Measurements from ENCODE around the gene SH2B2. TPM values are rescaled to one million over a fixed set of nuclear protein-coding genes. Genes with fewer than 3 reads are reported as not detected.

Gene SH2B2
- total RNA-seq, 1 donor from 2014 or later, result 32.1 TPM

DNA sequence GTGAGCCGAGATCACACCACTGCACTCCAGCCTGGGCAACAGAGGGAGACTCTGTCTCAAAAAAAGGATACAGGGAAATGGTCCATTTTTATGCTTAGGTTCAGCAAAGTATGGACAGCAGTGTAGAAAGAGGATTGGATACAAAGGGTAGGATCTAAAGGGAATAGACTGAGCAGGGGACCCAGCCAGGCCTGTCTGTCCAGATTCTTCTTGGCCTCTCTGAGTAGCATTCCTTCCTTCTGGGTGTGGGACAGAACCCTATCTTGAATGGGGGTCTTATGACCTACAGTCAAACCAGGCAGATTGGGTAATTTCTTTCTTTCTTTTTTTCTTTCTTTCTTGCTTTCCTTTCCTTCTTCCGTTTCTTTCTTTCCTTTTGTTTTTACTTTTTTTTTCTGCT is 25.6 kb downstream of the SH2B2 start:
- no peaks in the 10 kb centered on the region for H3K27me3 Mint-ChIP-seq
- peak overlapping the region; percentile 4 for H3K4me3 Mint-ChIP-seq
- ChIA-PET CTCF (interaction anchor here (0.7 to 1.3 kb wide), 2 partner anchors 13 to 24 kb away, joined by 3 to 5 read pairs; no protein-coding TSS in a partner anchor), POLR2A (interaction anchor here (0.7 to 4.1 kb wide), 3 partner anchors 14 to 24 kb away, joined by 3 to 24 read pairs (median 4); partner anchors contain the start of gene SH2B2)
- no peaks in the 10 kb centered on the region for H3K9me3 Mint-ChIP-seq
- DNase-seq, result no peak
- peak overlapping the region; percentile 73 for H3K27ac Mint-ChIP-seq
- intact Hi-C loops (cut with micrococcal nuclease), result no loop called here
- no peak for ATAC-seq (ENCODE audit: low read depth)
- no peak for TF ChIP-seq CTCF (IDR thresholded peaks at IDR 0.05)
- H3K36me3 Mint-ChIP-seq (ENCODE audit: low read depth), result peaks cover 55% of the 10 kb centered on the region
- H3K4me1 Mint-ChIP-seq, result peaks cover 49% of the 10 kb centered on the region

DNA sequence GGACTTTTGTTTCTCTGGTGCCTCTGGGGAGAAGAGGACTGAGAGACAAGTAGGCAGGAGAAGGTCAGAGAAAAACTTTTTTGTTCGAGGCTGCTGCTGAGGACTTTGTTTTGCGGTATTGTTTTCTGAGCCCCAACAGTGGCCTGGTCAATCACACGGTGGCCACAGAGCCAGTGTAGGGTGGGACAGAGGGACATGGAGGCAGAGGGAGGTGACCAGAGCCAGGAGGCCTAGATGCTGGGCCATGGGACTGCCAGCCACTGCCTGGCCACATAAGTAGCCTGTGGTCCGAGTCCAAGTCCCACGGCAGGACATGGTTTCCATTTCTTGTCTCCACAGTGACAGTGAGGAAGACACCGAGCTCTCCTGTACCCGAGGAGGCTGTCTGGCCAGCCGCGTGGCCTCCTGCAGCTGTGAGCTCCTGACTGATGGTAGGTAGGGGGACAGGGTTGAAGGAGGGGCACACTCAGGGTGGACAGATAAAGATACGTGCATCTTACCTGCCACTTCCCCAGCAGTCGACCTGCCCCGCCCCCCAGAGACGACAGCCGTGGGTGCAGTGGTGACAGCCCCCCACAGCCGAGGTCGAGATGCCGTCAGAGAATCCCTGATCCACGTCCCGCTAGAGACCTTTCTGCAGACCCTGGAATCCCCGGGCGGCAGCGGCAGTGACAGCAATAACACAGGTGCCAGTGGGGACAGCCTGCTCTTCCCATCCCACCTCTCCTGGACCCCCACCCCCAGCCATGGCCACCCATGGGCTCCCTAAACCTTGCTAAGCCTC is 27.5 kb downstream of the SH2B2 start:
- intact Hi-C loops (cut with micrococcal nuclease), result no loop called here
- no peaks in the 10 kb centered on the region for H3K27me3 Mint-ChIP-seq
- ATAC-seq (ENCODE audit: low read depth) (no peak), DNase-seq (no peak)
- TF ChIP-seq CTCF (IDR thresholded peaks at IDR 0.05), result no peak
- no peak overlapping the region for H3K27ac Mint-ChIP-seq
- CTCF ChIA-PET, result no interaction called here
- H3K4me1 Mint-ChIP-seq, result peaks cover 33% of the 10 kb centered on the region
- H3K9me3 Mint-ChIP-seq, result no peaks in the 10 kb centered on the region
- H3K4me3 Mint-ChIP-seq, result no peak overlapping the region
- H3K36me3 Mint-ChIP-seq (ENCODE audit: low read depth), result peaks cover 63% of the 10 kb centered on the region
- POLR2A ChIA-PET, result interaction anchor here (1.3 kb wide), 1 partner anchor 23 kb away, joined by 4 read pairs; no protein-coding TSS in a partner anchor

GRCh38 chr7:102317231-102318059 is 30.8 kb downstream of the SH2B2 start:
- ATAC-seq (ENCODE audit: low read depth) (no peak), DNase-seq (no peak)
- ChIA-PET POLR2A (interaction anchor here (0.5 to 1.9 kb wide), 4 partner anchors 28 to 53 kb away, joined by 3 to 6 read pairs (median 4); partner anchors contain the start of gene SH2B2), CTCF (interaction anchor here (1.3 to 1.4 kb wide), 2 partner anchors 38 to 72 kb away, joined by 3 to 5 read pairs; no protein-coding TSS in a partner anchor)
- intact Hi-C loops (cut with micrococcal nuclease), result loop anchor here (1.0 kb wide), 2 partner anchors 31 to 38 kb away; partner anchors contain the start of gene SH2B2
- TF ChIP-seq CTCF (IDR thresholded peaks at IDR 0.05), result no peak
- H3K27ac Mint-ChIP-seq, result no peak overlapping the region
- H3K36me3 Mint-ChIP-seq (ENCODE audit: low read depth), result peaks cover 74% of the 10 kb centered on the region
- H3K9me3 Mint-ChIP-seq, result no peaks in the 10 kb centered on the region
- peaks cover 35% of the 10 kb centered on the region for H3K4me1 Mint-ChIP-seq
- no peaks in the 10 kb centered on the region for H3K27me3 Mint-ChIP-seq
- no peak overlapping the region for H3K4me3 Mint-ChIP-seq

GRCh38 chr7:102318482-102318971 is 31.9 kb downstream of the SH2B2 start:
- ChIA-PET CTCF (interaction anchor here (1.3 to 1.4 kb wide), 2 partner anchors 39 to 71 kb away, joined by 3 to 5 read pairs; no protein-coding TSS in a partner anchor), POLR2A (interaction anchor here (0.9 to 1.9 kb wide), 3 partner anchors 11 to 32 kb away, joined by 3 to 6 read pairs (median 6); partner anchors contain the start of gene SH2B2)
- intact Hi-C loops (cut with micrococcal nuclease), result no loop called here
- ATAC-seq (ENCODE audit: low read depth), result no peak
- no peak for DNase-seq
- peak overlapping the region; percentile 3 for H3K27ac Mint-ChIP-seq
- TF ChIP-seq CTCF (IDR thresholded peaks at IDR 0.05), result no peak
- H3K27me3 Mint-ChIP-seq, result no peaks in the 10 kb centered on the region
- peaks cover 34% of the 10 kb centered on the region for H3K4me1 Mint-ChIP-seq
- peaks cover 77% of the 10 kb centered on the region for H3K36me3 Mint-ChIP-seq (ENCODE audit: low read depth)
- no peak overlapping the region for H3K4me3 Mint-ChIP-seq
- no peaks in the 10 kb centered on the region for H3K9me3 Mint-ChIP-seq

Data from activated B cell treated with CpG ODN at 0.5 μM for 24 hours (primary cell).